NOMO-1 treated with DMSO at 0.1 percent for 48 hours (cell line): ENCODE measurements around the gene SLCO1B3.
"Not testable (repeated sequence)": the region's sequence is repeated elsewhere in the genome, so short reads cannot be mapped to it uniquely, and the experiment has no call there.

Experiments used
- DNase-seq: peaks from one replicate; lab custom pipeline; 2025; ENCODE audit not compliant: unreplicated experiment; lab: John Stamatoyannopoulos, UW

SLCO1B3 gene, protein sequence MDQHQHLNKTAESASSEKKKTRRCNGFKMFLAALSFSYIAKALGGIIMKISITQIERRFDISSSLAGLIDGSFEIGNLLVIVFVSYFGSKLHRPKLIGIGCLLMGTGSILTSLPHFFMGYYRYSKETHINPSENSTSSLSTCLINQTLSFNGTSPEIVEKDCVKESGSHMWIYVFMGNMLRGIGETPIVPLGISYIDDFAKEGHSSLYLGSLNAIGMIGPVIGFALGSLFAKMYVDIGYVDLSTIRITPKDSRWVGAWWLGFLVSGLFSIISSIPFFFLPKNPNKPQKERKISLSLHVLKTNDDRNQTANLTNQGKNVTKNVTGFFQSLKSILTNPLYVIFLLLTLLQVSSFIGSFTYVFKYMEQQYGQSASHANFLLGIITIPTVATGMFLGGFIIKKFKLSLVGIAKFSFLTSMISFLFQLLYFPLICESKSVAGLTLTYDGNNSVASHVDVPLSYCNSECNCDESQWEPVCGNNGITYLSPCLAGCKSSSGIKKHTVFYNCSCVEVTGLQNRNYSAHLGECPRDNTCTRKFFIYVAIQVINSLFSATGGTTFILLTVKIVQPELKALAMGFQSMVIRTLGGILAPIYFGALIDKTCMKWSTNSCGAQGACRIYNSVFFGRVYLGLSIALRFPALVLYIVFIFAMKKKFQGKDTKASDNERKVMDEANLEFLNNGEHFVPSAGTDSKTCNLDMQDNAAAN

DNA sequence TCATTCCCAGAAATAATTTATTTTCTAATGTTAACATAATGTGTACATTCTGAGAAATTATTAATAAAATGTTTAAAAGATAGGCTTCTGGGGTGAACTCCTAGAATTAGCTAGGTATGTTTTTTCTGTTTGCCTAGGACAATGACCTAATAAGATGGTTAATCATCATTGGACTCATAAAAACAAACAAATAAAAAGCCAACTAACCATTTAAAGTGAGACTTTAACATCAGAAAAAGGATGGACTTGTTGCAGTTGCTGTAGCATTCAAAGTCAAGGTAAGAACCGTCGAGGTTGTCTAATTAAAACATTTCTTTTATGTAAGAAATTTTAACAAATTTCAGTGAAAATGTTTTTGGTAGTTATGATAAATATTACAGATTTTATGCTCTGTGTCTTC, at the start of gene SLCO1B3:
Gene SLCO1B3, plus strand, starts transcription at position 219 of the 400 bp plus-strand sequence. CDS start 5,034 bp downstream, outside the sequence.
- no peak for DNase-seq

- DNase-seq: no peak
Measured at GRCh38 chr12:20777420-20777819, 33.1 kb upstream of the SLCO1B3 start.

- no peak for DNase-seq
Measured at GRCh38 chr12:20778969-20779368, 31.5 kb upstream of the SLCO1B3 start.

DNA sequence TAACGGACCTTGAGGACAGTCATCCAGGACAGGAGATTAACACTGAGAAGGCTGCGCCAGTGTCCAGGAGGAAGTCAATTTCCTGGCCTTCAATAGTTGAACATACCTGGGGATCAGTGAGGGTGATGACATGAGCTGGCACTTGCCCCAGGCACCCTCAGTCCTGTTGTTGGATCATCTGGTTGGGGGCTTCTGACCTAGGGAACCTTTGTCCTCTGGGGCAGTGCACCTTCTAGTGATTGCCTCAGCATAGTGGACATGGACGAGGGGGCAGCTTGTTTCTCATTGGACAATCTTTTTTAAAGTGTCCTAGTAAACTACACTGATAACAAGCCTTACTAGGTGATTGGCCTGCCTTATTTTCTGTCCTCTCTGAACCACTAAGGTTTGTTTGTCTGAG, 30.5 kb upstream of the SLCO1B3 start:
- DNase-seq: not testable (repeated sequence)

GRCh38 chr12:20783796-20784357, 26.6 kb upstream of the SLCO1B3 start:
- DNase-seq: not testable (repeated sequence)

DNA sequence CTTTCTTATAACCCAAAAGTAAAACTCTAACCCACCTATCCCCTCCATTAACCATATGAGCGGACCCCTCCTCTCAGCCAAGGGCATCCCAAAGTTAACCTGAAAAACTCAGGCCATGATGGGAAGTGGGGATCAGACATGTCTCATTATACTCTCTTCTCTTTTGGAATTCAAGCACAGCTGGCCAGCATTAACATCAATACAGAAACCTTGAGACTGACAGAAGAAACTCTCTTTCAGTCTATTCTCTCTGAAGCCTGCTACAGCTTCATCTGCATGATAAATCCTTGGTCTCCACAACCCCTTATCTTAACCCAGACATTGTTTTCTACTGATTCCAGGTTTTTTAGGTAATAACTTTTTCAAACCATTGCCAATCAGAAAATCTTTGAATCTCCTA, 17.5 kb upstream of the SLCO1B3 start:
- no peak for DNase-seq

DNA sequence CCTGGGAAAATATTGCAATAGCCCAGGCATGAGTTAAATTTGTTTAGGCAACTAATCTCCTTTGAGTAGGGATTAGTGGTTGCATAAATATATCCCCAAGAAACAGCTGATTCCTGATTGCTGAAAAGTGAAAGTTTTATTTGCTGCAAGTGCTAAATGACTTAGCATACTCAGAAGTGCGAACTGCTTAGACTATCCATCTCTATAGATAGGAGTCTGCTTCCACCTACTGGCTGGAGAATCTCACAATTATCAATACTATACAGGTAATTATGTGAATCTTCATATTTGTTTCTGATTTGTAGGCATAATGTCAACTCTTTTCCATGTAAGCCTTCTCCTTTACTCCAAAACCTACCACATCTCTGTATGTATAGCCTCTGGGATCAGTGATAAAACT, 12.0 kb upstream of the SLCO1B3 start:
- DNase-seq: no peak

- DNase-seq: no peak
Measured at GRCh38 chr12:20800160-20800559, 10.3 kb upstream of the SLCO1B3 start.

DNA sequence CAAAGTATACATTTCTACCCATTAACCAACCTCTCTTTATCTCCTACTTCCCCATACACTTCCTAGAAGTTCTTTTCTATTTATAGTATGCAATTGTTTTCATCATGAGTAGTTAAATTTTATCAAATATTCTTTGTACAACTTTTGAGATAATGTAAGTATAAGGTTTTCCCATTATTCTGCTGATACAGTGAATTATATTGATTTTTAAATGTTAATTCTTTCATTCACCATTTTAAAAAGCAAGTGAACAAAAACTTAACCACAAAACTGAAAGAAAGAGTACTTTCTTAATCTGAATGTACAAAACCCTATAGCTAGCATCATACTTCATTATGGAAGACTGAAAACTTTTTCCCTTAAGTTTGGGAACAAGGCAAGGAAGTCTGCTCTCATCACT, 9.5 kb upstream of the SLCO1B3 start:
- no peak for DNase-seq

DNA sequence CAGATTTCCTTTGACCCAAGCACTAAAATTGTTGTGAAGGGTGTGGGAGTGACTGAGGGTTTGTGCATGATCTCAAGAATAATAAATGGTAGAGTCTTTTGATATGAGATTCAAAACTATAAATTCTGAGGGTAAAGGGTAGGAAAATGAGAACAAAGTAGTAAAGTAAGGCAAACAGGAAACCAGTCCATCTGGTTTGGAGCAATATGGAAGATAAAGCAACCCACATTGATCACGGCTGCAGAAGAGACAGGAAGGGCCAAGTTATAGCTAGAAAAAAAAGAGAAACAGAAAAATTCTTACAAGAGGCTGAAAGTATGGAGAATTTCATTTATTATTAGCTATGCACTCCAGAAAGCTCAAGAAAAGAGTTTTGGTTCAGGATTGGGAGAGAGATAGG, 4.6 kb upstream of the SLCO1B3 start:
- DNase-seq: no peak

DNA sequence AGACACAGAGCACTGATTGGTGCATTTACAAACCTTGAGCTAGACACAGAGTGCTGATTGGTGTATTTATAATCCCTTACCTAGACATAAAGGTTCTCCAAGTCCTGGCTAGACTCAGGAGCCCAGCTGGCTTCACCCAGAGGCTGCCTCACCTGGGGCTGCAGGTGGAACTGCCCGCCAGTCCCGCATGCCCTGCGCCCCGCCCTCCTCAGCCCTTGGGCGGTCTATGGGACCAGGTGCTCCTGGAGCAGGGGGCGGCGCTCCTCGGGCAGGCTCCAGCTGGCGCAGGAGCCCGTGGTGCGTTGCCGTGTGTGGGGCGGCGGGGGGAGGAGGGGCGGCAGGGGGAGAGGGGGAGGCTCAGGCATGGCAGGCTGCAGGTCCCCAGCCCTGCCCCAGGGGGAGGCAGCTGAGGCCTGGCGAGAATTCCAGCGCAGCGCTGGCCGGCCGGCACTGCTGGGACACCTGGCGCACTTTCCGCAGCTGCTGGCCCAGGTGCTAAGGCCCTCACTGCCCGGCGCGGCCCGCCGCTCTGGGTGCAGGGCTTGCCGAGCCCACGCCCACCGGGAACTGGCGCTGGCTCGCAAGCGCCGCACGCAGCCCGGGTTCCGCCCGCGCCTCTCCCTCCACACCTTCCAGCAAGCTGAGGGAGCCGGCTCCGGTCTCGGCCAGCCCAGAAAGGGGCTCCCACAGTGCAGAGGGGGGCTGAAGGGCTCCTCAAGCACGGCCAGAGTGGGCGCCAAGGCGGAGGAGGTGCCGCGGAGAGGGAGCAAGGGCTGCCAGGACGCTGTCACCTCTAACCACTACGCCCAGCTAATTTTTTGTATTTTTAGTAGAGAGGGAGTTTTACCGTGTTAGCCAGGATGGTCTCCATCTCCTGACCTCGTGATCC, 3.1 kb upstream of the SLCO1B3 start:
- DNase-seq: no peak

- no peak for DNase-seq
Measured at GRCh38 chr12:20808521-20808920, 2.0 kb upstream of the SLCO1B3 start.

GRCh38 chr12:20815574-20815973, 5.1 kb downstream of the SLCO1B3 start:
- no peak for DNase-seq

DNA sequence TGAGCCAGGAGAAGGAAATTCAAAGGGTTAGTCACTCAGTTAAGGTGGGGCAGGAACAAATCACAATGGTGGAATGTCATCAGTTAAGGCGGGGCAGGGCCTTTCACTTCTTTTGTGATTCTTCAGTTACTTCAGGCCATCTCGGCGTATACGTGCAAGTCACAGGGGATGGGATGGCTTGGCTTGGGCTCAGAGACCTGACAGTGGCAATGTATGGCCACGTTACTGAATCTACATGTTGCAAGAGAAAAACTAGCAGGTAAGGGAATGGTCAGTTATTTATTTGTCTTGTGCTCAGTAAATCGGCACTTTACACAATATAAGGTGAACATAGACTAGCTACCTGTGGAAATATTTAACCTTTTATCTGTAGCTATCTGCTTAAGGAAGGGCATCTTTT, 11.9 kb downstream of the SLCO1B3 start:
- DNase-seq: no peak

DNA sequence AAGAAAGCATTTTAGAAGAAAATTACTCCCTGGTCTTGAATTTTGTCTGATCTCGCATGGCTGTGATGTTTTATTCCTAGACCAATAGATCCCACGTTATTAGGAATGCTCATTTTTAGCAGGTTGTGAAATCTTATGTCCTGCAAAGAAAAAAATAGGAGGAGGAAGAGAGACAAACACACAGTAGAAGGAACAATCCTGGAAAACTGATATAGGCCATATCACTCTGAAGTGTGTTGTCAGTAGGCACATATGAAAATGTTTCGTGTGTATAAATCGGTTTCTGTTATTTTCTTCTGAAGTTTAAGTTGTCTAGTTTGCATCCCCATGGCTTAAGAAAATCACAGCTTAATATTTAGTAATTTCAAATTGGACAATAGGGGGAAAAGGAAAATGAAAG, 12.4 kb downstream of the SLCO1B3 start:
- no peak for DNase-seq

DNA sequence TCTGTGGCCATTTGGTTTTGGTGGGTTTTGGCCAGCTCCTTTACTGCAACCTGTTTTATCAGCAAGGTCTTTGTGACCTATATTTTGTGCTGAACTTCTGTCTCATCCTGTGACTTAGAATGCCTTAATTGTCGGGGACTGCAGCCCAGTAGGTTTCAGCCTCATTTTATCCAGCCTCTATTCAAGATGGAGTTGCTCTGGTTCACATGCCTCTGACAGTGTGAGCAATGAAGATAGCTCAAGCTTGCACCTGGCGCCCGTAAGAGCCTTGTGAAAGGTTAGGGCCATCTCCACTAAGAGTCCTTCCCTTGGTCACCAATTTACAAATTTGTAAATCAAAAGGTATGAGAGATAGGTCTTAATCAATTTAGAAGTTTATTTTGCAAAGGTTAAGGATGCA, 19.4 kb downstream of the SLCO1B3 start:
- DNase-seq: no peak

DNA sequence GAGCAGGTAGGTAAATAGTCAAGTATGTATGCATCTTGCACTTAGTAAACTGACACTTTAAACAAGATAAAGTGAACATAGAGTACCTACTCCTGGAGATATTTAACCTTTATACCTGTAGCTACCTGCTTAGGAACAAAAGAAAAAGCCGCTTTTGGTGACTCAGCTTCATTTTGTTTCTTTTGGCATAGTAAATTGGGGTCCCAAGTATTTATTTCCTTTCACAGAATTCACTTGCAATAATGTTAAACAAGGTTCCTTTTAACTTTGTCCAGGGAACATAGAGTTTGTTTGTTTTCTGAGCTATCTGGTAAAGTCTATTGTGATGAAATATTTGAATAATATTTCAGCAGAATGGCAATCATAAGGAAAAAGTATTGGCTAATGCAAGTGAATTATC, 20.0 kb downstream of the SLCO1B3 start:
- DNase-seq: no peak

DNA sequence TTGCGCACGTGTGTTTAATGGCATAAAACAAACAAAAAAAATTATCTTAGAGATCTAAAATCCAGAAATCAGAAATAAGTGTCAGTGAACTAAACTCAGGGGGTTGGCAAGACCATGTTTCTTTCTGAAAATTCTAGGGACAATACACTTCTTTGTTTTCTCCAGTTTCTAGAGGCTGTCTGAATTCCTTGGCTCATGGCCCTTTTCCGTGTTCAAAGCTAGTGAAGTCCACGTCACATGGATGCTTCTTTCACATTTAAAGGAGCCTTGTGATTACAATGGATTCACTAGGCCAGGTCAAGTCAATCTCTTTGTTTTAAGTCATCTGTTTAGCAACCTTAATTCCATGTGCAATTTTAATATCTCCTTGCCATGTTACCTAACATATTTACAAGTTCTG, 22.4 kb downstream of the SLCO1B3 start:
- DNase-seq: no peak

DNA sequence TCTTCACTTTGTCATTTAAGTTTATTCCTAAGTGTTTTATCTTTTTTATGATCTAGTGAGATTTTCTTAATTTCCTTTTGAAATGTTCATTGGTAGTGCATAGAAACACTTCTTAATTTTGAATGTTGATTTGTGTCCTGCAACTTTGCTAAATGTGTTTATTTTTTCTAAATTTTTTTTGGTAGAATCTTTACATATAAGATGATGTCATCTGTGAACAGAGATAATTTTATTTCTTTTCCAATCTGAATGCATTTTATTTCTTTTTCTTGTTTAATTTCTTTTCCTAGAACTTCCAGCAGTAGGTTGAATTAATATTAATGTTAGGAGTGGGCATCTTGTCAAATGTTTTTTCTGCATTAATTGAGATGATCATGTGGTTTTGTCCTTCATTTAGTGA, 42.1 kb downstream of the SLCO1B3 start:
- DNase-seq: no peak

- no peak for DNase-seq
Measured at GRCh38 chr12:20863056-20863455, 52.6 kb downstream of the SLCO1B3 start.

DNA sequence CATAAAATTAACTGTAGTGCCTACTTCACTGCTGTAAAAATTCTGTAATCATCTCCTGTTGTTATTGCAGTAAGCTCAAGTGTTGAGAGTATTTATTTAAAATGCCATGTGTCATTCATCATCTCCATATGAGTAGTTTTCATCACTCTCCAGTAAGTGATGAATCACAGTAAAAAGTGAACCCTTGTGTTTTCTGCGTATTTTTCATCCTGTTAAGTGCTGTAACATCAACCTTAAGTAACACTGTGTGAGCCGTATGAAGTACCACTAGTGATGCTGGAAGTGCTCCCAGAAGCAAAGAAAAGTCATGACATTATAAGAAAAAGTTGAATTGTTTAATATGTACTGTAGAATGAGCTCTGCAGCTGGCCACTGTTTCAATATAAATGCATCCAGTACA, 55.4 kb downstream of the SLCO1B3 start:
- DNase-seq: no peak
